GM18505 (cell line): ENCODE results near the gene CECR2.
"Not testable (repeated sequence)": the region's sequence is repeated elsewhere in the genome, so short reads cannot be mapped to it uniquely, and the experiment has no call there.

ENCODE experiments used
- ATAC-seq: cut with Tn5 transposase; IDR thresholded peaks from one replicate; pipeline ENCODE4 v1.9.1; 2021; ENCODE audit not compliant: unreplicated experiment
- POLR2A ChIP-seq: IDR thresholded peaks from 4 replicates; pipeline ENCODE4 v1.6.1; 2011; ENCODE audit warnings: borderline replicate concordance; ENCODE audit not compliant: insufficient read depth, insufficient read length; ENCODE audit errors: extremely low read depth

The CECR2 gene

DNA sequence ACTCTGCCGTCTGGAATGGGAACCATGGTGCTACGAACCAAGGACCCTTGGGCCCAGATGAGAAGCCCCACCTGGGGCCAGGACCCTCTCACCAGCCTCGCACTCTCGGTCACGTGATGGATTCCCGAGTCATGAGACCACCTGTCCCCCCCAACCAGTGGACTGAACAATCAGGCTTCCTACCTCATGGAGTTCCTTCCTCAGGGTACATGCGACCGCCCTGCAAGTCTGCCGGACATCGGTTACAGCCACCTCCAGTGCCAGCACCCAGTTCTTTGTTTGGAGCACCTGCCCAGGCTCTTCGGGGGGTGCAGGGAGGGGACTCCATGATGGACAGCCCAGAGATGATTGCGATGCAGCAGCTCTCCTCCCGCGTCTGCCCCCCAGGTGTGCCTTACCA lies 173.2 kb downstream of the CECR2 start:
- TF ChIP-seq POLR2A, result no peak
- no peak for ATAC-seq

DNA sequence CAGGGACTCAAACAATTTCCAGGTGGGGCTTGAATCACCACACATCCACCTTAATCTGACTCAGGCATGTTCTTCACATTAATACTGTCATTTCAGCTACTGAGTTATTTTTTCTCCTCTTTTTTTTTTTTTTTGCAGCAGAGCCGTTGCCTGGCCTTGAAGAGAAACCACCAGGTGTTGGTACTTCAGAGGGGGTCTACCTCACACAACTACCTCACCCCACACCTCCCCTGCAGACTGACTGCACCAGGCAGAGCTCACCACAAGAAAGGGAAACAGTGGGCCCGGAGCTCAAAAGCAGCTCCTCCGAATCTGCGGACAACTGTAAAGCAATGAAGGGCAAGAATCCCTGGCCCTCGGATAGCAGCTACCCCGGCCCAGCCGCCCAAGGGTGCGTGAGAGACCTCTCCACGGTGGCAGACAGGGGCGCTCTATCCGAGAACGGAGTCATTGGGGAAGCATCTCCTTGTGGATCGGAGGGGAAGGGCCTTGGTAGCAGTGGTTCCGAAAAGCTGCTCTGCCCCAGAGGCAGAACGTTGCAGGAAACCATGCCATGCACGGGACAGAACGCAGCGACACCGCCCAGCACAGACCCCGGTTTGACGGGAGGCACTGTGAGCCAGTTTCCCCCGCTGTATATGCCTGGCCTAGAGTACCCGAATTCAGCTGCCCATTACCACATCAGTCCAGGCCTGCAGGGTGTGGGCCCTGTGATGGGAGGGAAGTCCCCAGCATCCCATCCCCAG lies 178.9 kb downstream of the CECR2 start:
- TF ChIP-seq POLR2A, result no peak
- ATAC-seq, result no peak

DNA sequence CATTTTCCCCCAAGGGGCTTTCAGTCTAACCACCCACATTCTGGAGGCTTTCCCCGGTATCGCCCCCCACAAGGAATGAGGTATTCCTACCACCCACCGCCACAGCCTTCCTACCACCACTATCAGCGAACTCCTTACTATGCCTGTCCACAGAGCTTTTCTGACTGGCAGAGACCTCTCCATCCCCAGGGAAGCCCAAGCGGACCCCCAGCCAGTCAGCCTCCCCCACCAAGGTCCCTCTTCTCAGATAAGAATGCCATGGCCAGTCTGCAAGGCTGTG lies 179.4 kb downstream of the CECR2 start:
- TF ChIP-seq POLR2A, result no peak
- ATAC-seq, result no peak

DNA sequence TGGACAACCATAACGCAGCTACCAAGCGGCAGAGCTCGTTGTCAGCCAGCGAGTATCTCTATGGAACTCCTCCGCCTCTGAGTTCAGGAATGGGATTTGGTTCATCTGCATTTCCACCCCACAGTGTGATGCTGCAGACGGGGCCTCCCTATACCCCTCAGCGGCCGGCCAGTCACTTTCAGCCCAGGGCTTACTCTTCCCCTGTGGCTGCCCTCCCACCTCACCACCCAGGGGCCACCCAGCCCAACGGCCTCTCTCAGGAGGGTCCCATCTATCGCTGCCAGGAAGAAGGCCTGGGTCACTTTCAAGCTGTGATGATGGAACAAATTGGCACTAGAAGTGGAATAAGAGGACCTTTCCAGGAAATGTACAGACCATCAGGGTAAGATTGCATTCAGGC lies 179.9 kb downstream of the CECR2 start:
- TF ChIP-seq POLR2A, result no peak
- ATAC-seq, result no peak

DNA sequence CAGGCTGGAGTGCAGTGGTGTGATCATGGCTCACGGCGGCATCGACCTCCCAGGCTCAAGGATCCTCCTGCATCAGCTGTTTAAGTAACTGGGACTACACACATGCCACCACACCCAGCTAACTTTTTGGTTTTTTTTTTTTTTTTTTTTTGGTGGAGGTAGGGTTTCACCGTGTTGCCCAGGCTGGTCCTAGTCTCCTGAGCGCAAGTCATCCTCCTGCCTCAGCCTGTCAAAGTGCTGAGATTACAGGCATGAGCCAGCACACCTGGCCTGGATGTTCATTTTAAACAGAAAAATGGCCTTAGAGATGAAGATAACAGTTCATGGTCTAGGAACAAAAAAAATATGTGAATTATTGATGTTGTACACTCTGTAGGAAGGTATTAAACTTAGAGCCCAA lies 180.4 kb downstream of the CECR2 start:
- TF ChIP-seq POLR2A, result no peak
- ATAC-seq, result no peak

DNA sequence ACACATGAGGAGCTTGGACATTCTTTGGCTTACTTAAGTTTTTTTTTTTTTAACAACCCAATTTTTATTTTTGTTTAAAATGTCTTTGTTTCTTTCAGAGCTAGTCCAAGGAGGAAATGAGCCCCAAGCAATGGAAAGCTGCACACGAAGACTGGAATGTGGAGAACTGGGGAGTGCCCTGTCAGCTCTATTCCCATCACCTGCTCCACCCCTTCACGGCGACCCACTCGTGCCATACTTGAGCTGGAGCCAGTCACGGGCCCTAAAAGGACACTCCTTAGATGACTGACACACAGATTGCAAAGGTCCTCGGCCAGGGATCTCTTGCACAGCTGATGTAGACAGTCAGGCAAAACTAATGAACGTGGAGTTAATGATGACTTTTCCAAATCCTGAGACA lies 183.5 kb downstream of the CECR2 start:
- TF ChIP-seq POLR2A, result no peak
- ATAC-seq, result no peak

DNA sequence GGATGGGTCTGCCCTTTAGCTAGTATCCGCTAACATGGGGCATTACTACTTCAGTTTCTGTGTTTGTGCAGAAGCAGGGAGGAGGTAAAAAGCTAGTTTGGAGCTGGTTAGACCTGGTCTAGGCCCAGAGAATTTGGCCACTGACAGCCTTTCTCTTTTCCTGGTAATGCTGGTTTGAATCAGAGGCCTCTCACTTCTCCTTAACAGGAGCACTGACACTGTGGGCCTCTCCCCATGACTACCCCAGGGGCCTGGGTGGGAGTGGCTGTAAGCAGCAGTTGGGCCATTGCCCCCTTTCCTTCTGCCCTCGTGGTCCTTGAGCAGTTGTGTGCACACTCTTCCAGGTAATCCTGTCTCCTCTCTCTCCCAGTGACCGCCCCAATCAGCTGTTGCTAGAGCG lies 185.6 kb downstream of the CECR2 start:
- TF ChIP-seq POLR2A, result no peak
- ATAC-seq, result no peak

DNA sequence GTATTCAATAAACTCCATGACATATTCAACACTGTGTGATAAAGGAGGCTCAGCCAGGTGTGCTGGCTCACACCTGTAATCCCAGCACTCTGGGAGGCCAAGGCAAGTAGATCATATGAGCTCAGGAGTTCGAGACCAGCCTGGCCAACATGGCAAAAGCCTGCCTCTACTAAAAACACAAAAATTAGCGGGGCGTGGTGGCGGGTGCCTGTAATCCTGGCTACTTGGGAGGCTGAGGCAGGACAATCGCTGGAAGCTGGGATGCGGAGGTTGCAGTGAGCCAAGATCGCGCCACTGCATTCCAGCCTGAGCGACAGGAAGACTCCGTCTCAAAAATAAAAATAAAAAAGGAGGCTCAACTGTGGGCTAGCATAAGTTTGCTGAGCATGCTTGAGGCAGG lies 189.9 kb downstream of the CECR2 start:
- no peak for ATAC-seq
- no peak for TF ChIP-seq POLR2A

DNA sequence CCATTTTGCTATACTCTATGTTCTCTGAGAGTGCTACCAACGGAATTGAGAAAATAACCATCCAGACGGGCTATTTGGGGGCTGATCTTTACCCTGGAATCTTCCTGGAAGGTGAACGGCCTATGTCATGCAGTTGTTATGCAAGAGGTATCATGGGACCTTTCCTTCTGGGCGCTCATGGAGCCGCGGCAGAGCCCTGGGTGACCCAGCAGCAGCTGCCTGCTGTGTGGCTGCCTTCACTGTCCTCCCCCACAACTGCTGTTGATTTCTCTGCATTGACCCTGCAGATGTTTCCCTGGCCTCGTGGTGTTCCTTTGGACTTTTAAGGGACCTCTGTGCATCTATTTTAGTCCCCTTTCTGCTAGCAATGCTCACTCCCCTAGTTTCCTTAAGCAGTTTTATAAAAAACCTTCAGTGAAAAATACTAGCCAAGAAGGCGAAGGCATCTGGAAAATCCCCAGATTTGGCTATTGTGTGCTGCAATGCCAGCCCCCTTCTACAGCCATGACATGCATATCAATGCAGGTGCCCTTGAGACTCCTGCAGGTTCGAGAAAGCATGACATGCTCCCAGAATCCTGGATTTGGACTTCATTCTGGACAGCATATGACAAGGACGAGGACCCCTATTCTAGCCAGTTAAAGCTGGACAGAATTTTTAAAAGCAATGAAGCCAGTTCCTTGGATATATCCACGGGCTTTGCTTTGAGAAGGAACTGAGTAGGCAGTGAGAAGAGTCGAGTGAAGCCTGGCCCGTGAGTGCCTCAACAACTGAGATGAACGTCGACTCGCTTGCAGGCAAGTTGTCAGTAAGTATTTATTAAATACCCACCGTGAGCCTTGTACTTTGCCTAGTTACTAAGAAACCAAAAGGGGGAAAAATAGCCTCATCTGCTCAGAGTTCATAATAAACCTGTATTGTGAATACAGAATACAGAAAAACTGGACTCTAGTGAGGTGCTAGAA lies 193.9 kb downstream of the CECR2 start, which contains the start of gene SLC25A18:
Gene SLC25A18 (plus strand): TSS at position 593 of the 965 bp plus-strand sequence. CDS start 16,447 bp downstream, outside the sequence.
- TF ChIP-seq POLR2A, result no peak
- no peak for ATAC-seq

DNA sequence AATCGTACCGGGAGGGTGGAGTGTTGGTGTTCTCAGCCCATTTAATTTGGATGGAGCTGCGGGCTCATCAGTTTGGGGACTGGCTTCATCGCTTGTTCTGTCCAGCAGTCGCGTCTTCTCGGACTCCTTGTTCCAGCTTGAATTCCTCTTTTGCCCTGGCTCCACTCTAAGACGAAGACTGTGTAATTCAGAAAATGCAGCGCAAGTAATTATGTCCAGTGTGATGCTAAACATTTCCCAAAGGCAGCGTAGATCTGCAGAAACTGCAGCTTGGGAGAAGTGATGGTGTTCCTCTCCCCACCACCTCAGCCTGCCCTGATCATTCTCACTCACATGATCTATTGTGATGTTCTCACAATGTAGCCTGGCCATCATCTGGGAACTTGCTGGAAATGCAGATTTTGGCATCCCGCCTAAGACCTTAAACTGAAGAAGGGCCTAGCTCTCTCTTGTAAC lies 194.7 kb downstream of the CECR2 start:
- ATAC-seq, result no peak
- TF ChIP-seq POLR2A, result no peak

DNA sequence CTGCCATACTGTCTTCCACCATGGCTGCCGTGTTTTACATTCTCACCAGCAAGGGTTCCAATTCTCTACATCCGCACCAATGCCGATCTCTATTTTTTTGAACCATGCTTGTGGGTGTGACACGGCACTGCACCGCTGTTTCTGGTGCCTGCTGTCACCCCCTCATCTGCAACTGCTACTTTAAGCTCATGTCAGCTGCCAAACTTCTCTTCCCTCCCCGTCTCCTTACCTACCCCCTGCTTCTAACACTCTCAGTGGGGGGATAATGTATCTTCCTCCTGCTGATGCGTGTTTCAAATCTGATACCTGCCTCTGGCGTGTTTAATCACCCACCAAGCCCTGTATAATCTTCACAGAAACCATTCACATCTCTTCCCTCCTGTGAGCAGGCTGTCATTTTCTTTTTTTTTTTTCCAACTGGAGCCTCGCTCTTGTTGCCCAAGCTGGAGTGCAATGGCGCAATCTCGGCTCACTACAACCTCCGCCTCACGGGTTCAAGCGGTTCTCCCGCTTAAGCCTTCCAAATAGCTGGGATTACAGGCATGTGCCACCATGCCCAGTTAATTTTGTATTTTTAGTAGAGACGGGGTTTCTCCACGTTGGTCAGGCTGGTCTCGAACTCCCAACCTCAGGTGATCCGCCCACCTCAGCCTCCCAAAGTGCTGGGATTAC lies 196.9 kb downstream of the CECR2 start:
- ATAC-seq, result not testable (repeated sequence)

DNA sequence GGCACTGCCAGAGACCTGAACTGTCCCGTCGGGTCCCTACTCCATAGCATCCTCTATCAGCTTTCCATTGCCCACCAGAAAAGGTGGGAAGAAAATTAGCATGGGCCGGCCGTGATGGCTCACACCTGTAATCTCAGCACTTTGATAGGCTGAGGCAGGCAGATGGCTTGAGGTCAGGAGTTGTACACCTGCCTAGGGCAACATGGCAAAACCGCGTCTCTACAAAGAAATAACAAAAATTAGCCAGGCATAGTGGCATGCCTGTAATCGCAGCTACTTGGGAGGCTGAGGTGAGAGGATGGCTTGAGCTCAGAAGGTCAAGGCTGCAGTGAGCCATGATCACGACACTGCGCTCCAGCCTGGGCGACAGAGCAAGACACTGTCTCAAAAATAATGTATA lies 197.5 kb downstream of the CECR2 start:
- no peak for TF ChIP-seq POLR2A
- ATAC-seq, result no peak

DNA sequence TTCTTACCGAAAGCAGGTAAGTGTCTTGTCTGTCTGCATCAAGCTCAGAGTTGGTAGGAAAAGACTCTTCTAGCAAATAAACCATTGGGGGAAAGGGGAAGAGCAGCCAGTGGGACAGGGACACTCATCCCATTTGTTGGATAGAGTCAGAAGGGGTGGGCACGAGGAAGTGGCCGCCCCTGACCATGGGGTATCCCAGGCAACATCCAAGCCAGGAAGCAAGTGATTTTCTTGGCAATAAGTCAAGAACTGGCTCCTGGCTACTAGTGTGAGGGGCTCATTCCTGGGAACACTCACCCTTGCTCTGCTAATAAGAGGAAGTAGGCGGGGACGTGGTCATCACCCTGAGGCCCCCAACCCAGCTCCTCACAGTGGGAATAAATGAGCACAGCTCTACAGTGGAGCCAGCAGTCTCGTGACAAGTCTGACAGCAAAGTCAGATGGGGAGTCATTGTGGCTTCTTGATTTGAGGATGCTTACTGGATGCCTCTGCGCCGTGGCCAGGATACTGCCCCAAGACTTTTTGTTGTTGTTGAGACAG lies 200.8 kb downstream of the CECR2 start:
- no peak for TF ChIP-seq POLR2A
- no peak for ATAC-seq
